ENCODE data around the gene TMC8. TPM values are rescaled to one million over a fixed set of nuclear protein-coding genes. Genes with fewer than 3 reads are reported as not detected.

The TMC8 gene
- polyA plus RNA-seq, 1 of the 3 experiments (the other 2 are of a cell fraction) = 0.18 TPM

DNA sequence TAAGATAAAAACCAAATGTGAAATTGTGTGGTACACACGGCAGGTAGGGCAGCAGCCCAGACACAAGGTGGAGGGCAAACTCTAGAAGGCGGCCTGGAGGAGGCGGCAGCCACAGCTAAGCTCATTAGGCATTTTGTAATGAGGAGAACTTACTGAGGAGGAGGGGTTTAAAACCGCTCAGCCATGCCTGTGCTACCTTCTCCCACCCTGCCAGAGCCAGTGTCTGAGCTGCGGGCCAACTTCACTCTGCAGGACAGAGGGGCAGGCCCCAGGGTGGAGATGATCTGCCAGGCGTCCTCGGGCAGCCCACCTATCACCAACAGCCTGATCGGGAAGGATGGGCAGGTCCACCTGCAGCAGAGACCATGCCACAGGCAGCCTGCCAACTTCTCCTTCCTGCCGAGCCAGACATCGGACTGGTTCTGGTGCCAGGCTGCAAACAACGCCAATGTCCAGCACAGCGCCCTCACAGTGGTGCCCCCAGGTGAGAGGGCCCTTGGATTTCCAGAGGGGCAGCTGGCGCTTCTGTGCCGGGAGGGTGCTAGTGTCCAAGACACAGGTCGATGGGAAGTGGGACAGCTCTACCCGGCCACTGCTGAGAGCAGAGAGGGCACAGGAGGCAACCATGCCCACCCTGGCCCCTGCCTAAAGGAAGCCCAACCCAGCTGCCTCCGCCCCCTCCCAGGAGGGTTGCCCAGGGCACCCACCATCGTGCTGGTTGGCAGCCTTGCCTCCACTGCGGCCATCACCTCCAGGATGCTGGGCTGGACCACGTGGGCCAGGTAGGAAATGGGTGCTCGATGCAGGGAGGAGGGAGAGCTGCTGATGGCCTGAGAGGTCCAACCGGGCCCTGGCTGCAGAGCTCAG is 33.5 kb downstream of the TMC8 start:
- CTCF ChIA-PET = interaction anchor here (1.0 to 1.4 kb wide), 6 partner anchors 9 to 53 kb away, joined by 3 to 12 read pairs (median 4); no protein-coding TSS in a partner anchor
- no peak overlapping the region for H3K9ac ChIP-seq
- no peak overlapping the region for H3K27ac ChIP-seq (ENCODE audit: low read depth in 2 of 2, low read length in 1 of 2)
- H3K9me2 ChIP-seq = no peaks in the 10 kb centered on the region
- no peaks in the 10 kb centered on the region for H3K27me3 ChIP-seq (ENCODE audit: insufficient read depth)
- H3K36me3 ChIP-seq (replicated peaks in 1 of 2; ENCODE audit: control insufficient read depth in 1 of 2, insufficient read depth in 2 of 2, low read length in 1 of 2) = no peaks in the 10 kb centered on the region
- H3K4me2 ChIP-seq = no peak overlapping the region
- H3F3A ChIP-seq (replicated peaks; ENCODE audit: insufficient read depth) = no peaks in the 10 kb centered on the region
- H2AFZ ChIP-seq (ENCODE audit: low read depth) = no peak overlapping the region
- H3K79me2 ChIP-seq (ENCODE audit: insufficient read depth) = no peaks in the 10 kb centered on the region
- POLR2A ChIA-PET = interaction anchor here (0.9 to 1.3 kb wide), 3 partner anchors 11 to 20 kb away, joined by 3 to 5 read pairs (median 4); no protein-coding TSS in a partner anchor
- H3K4me1 ChIP-seq (ENCODE audit: control insufficient read depth in 1 of 2, insufficient read depth in 2 of 2, low read depth in 1 of 2, low read length in 1 of 2) = peaks cover 0 to 8% of the 10 kb centered on the region in 2 experiments; a peak in 1 of 4 replicates
- peak; percentile 42 for DNase-seq
- no peak for TF ChIP-seq POLR2AphosphoS5 (IDR thresholded peaks at IDR 0.05; ENCODE audit: low read depth, low read length)
- no peak for TF ChIP-seq REST (IDR thresholded peaks at IDR 0.05; ENCODE audit: low read depth, low read length)
- TF ChIP-seq SIN3A (IDR thresholded peaks at IDR 0.05; ENCODE audit: borderline replicate concordance, low read depth, low read length) = no peak
- no peak for TF ChIP-seq GABPA (IDR thresholded peaks at IDR 0.05; ENCODE audit: low read depth)
- H3K9me3 ChIP-seq = no peaks in the 10 kb centered on the region
- H4K20me1 ChIP-seq (ENCODE audit: insufficient read depth) = no peaks in the 10 kb centered on the region
- no peak overlapping the region for H3K4me3 ChIP-seq (ENCODE audit: low read depth in 2 of 2, low read length in 1 of 2)
- 72% methylated on average over 15 of the region's 22 CpGs for WGBS (ENCODE audit: low lambda C conversion rate)

- no peak overlapping the region for H3K9ac ChIP-seq
- no peaks in the 10 kb centered on the region for H3K9me2 ChIP-seq
- H3K4me2 ChIP-seq = no peak overlapping the region
- H3K27me3 ChIP-seq (ENCODE audit: insufficient read depth) = no peaks in the 10 kb centered on the region
- H3K79me2 ChIP-seq (ENCODE audit: insufficient read depth) = no peaks in the 10 kb centered on the region
- peaks cover 0 to 17% of the 10 kb centered on the region in 2 experiments; a peak in 1 of 4 replicates for H3K4me1 ChIP-seq (ENCODE audit: control insufficient read depth in 1 of 2, insufficient read depth in 2 of 2, low read depth in 1 of 2, low read length in 1 of 2)
- no peak overlapping the region for H2AFZ ChIP-seq (ENCODE audit: low read depth)
- 80% methylated on average over 15 of the region's 16 CpGs for WGBS (ENCODE audit: low lambda C conversion rate)
- H3F3A ChIP-seq (replicated peaks; ENCODE audit: insufficient read depth) = peaks cover 4% of the 10 kb centered on the region
- no peaks in the 10 kb centered on the region for H3K36me3 ChIP-seq (replicated peaks in 1 of 2; ENCODE audit: control insufficient read depth in 1 of 2, insufficient read depth in 2 of 2, low read length in 1 of 2)
- POLR2A ChIA-PET = interaction anchor here (0.9 to 1.3 kb wide), 2 partner anchors 10 to 21 kb away, joined by 3 to 5 read pairs; no protein-coding TSS in a partner anchor
- CTCF ChIA-PET = interaction anchor here (1.0 to 1.2 kb wide), 5 partner anchors 9 to 35 kb away, joined by 3 to 12 read pairs (median 4); no protein-coding TSS in a partner anchor
- H3K4me3 ChIP-seq (ENCODE audit: low read depth in 2 of 2, low read length in 1 of 2) = no peak overlapping the region
- peak; percentile 32 for DNase-seq
- H3K9me3 ChIP-seq = no peaks in the 10 kb centered on the region
- peaks cover 5% of the 10 kb centered on the region; the same call in 1 of the 2 replicates for H4K20me1 ChIP-seq (ENCODE audit: insufficient read depth)
- no peak overlapping the region for H3K27ac ChIP-seq (ENCODE audit: low read depth in 2 of 2, low read length in 1 of 2)
- no peak for TF ChIP-seq RCOR1 (IDR thresholded peaks at IDR 0.05; ENCODE audit: low read length)
- TF ChIP-seq MXI1 (IDR thresholded peaks at IDR 0.05; ENCODE audit: low read depth, low read length) = no peak
- TF ChIP-seq MEF2A (IDR thresholded peaks at IDR 0.05; ENCODE audit: borderline replicate concordance, low read depth) = no peak
- no peak for TF ChIP-seq REST (IDR thresholded peaks at IDR 0.05; ENCODE audit: low read depth, low read length)
- no peak for TF ChIP-seq YY1 (IDR thresholded peaks at IDR 0.05; ENCODE audit: low read depth)
- TF ChIP-seq FOXM1 (IDR thresholded peaks at IDR 0.05; ENCODE audit: low read depth) = no peak
- TF ChIP-seq RAD21 (IDR thresholded peaks at IDR 0.05; ENCODE audit: low read length) = no peak
- no peak for TF ChIP-seq TCF12 (IDR thresholded peaks at IDR 0.05)
- no peak for TF ChIP-seq CTCF (IDR thresholded peaks at IDR 0.05)
- TF ChIP-seq TEAD4 (IDR thresholded peaks at IDR 0.05; ENCODE audit: borderline replicate concordance, insufficient read depth) = no peak
- no peak for TF ChIP-seq FOXJ3 (CRISPR knock-in tag; IDR thresholded peaks at IDR 0.05)
- no peak for TF ChIP-seq GATA2 (CRISPR knock-in tag; IDR thresholded peaks at IDR 0.05)
Measured at GRCh38 chr17:78164748-78165607, 34.4 kb downstream of the TMC8 start.

All from SK-N-SH (cell line).